WTC11 (cell line): ENCODE measurements around the gene COL6A5.

Source experiments
- ELF4 ChIP-seq: sonication (generic); formaldehyde crosslinking; IDR thresholded peaks from 2 replicates; pipeline ENCODE4 v1.8.1; 2022; ENCODE audit warnings: low read depth, mild to moderate bottlenecking, moderate library complexity, missing genetic modification reagents
- ESRRA ChIP-seq: sonication (generic); formaldehyde crosslinking; IDR thresholded peaks from 2 replicates; pipeline ENCODE4 v1.8.1; 2022; ENCODE audit warnings: mild to moderate bottlenecking, missing genetic modification reagents, borderline replicate concordance
- KAT7 ChIP-seq: sonication (generic); formaldehyde crosslinking; IDR thresholded peaks from 2 replicates; pipeline ENCODE4 v1.8.1; 2023; ENCODE audit warnings: missing genetic modification reagents, mild to moderate bottlenecking, borderline replicate concordance
- ZNF263 ChIP-seq: sonication (generic); formaldehyde crosslinking; IDR thresholded peaks from 2 replicates; pipeline ENCODE4 v1.8.1; 2022; ENCODE audit warnings: low read depth, mild to moderate bottlenecking, moderate library complexity, missing genetic modification reagents
- TF ChIP-seq, protein P1 (sequence below): sonication (generic); formaldehyde crosslinking; IDR thresholded peaks from 2 replicates; pipeline ENCODE4 v1.8.1; 2023; ENCODE audit warnings: mild to moderate bottlenecking, moderate library complexity, missing genetic modification reagents
- TF ChIP-seq, protein P2 (sequence below): fragments of 200-600 bp; IDR thresholded peaks from 2 replicates; pipeline ENCODE4 v1.8.0; 2022; ENCODE audit warnings: antibody characterized with exemption
- TF ChIP-seq, protein P3 (sequence below): sonication (generic); formaldehyde crosslinking; IDR thresholded peaks from 2 replicates; pipeline ENCODE4 v1.8.1; 2022; ENCODE audit warnings: missing genetic modification reagents, borderline replicate concordance

DNA sequence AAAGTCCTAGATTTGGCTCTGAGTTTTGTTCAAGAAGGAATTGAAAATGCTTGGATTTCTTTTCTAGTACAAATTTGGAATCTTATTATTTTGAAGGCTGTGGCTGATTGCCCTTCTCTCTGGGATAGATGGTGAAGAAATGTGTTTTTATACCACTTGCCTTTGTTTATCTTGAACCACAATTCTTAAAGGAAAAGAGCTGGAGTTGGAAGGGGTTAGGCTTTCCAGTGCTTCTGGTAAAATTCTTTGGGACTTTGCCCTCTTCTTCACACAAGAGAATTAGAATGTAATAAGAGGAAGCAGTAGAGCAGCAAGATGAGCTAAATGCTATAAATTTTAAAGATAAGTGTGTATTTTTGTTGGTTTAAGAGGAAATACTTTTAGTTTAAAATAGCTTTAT is 65.8 kb downstream of the COL6A5 start:
- TF ChIP-seq ESRRA (CRISPR knock-in tag) = no peak
- TF ChIP-seq KAT7 (CRISPR knock-in tag) = no peak
- no peak for TF ChIP-seq ELF4 (CRISPR knock-in tag)
- TF ChIP-seq, protein P1, sequence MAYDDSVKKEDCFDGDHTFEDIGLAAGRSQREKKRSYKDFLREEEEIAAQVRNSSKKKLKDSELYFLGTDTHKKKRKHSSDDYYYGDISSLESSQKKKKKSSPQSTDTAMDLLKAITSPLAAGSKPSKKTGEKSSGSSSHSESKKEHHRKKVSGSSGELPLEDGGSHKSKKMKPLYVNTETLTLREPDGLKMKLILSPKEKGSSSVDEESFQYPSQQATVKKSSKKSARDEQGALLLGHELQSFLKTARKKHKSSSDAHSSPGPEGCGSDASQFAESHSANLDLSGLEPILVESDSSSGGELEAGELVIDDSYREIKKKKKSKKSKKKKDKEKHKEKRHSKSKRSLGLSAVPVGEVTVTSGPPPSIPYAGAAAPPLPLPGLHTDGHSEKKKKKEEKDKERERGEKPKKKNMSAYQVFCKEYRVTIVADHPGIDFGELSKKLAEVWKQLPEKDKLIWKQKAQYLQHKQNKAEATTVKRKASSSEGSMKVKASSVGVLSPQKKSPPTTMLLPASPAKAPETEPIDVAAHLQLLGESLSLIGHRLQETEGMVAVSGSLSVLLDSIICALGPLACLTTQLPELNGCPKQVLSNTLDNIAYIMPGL (CRISPR knock-in tag) = no peak
- no peak for TF ChIP-seq ZNF263
- TF ChIP-seq, protein P2, sequence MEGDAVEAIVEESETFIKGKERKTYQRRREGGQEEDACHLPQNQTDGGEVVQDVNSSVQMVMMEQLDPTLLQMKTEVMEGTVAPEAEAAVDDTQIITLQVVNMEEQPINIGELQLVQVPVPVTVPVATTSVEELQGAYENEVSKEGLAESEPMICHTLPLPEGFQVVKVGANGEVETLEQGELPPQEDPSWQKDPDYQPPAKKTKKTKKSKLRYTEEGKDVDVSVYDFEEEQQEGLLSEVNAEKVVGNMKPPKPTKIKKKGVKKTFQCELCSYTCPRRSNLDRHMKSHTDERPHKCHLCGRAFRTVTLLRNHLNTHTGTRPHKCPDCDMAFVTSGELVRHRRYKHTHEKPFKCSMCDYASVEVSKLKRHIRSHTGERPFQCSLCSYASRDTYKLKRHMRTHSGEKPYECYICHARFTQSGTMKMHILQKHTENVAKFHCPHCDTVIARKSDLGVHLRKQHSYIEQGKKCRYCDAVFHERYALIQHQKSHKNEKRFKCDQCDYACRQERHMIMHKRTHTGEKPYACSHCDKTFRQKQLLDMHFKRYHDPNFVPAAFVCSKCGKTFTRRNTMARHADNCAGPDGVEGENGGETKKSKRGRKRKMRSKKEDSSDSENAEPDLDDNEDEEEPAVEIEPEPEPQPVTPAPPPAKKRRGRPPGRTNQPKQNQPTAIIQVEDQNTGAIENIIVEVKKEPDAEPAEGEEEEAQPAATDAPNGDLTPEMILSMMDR = no peak
- TF ChIP-seq, protein P3, sequence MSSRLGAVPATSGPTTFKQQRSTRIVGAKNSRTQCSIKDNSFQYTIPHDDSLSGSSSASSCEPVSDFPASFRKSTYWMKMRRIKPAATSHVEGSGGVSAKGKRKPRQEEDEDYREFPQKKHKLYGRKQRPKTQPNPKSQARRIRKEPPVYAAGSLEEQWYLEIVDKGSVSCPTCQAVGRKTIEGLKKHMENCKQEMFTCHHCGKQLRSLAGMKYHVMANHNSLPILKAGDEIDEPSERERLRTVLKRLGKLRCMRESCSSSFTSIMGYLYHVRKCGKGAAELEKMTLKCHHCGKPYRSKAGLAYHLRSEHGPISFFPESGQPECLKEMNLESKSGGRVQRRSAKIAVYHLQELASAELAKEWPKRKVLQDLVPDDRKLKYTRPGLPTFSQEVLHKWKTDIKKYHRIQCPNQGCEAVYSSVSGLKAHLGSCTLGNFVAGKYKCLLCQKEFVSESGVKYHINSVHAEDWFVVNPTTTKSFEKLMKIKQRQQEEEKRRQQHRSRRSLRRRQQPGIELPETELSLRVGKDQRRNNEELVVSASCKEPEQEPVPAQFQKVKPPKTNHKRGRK (CRISPR knock-in tag) = no peak
